ENCODE measurements around the gene ZMIZ1. TPM values are rescaled to one million over a fixed set of nuclear protein-coding genes. Genes with fewer than 3 reads are reported as not detected.
"Not testable (repeated sequence)": the region's sequence is repeated elsewhere in the genome, so short reads cannot be mapped to it uniquely, and the experiment has no call there.

ZMIZ1 gene
- total RNA-seq, 6 experiments from 2014 or later, result 38.6 to 60.3 (median 51.2) TPM

- Mint-ChIP-seq H3K27me3 (ENCODE audit: insufficient read depth) (peaks cover 27% of the 10 kb centered on the region), H3K27ac (no peak overlapping the region), H3K4me3 (no peak overlapping the region), H3K9me3 (no peaks in the 10 kb centered on the region), H3K36me3 (ENCODE audit: low read depth) (no peaks in the 10 kb centered on the region), H3K4me1 (ENCODE audit: low read depth) (no peaks in the 10 kb centered on the region)
- DNase-seq, result no peak
- TF ChIP-seq, protein P1, sequence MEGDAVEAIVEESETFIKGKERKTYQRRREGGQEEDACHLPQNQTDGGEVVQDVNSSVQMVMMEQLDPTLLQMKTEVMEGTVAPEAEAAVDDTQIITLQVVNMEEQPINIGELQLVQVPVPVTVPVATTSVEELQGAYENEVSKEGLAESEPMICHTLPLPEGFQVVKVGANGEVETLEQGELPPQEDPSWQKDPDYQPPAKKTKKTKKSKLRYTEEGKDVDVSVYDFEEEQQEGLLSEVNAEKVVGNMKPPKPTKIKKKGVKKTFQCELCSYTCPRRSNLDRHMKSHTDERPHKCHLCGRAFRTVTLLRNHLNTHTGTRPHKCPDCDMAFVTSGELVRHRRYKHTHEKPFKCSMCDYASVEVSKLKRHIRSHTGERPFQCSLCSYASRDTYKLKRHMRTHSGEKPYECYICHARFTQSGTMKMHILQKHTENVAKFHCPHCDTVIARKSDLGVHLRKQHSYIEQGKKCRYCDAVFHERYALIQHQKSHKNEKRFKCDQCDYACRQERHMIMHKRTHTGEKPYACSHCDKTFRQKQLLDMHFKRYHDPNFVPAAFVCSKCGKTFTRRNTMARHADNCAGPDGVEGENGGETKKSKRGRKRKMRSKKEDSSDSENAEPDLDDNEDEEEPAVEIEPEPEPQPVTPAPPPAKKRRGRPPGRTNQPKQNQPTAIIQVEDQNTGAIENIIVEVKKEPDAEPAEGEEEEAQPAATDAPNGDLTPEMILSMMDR (IDR thresholded peaks at IDR 0.05), result no peak
Observed at GRCh38 chr10:79028451-79029010, 40.2 kb upstream of the ZMIZ1 start.

DNA sequence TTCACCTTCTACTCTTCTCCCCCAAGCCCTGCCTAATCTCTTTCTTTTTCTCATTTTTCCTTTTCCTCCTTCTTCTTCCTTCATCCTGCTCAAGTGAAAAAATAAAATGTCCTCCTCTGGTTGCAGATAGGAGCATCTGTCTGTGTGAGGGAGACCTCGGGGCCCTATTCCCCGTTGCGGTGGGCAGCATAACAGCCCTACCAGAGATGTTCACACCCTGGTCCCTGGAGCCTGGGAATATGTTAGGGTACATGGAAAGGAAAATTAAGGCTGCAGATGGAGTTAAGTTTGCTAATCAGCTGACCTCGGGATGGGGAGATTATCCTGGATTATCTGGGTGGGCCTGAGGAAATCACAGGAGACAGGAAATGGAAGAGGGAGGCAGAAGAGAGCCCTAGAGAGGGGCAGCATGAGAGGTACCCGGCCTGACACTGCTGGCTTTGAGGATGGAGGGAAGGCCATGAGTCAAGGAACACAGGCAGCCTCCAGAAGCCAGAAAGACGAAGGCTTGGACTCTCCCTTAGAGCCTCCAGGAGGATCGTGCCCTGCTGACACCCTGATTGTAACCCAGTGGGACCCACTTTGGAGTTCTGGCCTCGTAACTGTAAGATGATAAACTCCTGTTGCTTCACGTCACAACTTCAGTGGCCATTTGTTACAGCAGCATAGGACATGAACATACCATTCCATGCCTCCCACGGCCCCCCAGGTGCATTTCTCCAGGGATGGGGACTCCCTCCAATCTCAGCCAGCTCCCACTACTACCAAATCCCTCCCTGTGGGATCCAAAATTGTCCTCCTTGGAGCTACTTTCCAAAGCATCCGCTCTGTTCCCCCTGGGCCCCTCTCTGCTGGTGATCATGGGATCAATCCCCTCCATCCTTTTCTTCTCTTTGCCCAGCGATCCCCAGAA, 39.0 kb upstream of the ZMIZ1 start:
- Mint-ChIP-seq H3K27ac (no peak overlapping the region), H3K36me3 (ENCODE audit: low read depth) (no peaks in the 10 kb centered on the region), H3K4me1 (ENCODE audit: low read depth) (no peaks in the 10 kb centered on the region), H3K27me3 (ENCODE audit: insufficient read depth) (peaks cover 34% of the 10 kb centered on the region), H3K4me3 (no peak overlapping the region), H3K9me3 (no peaks in the 10 kb centered on the region)
- TF ChIP-seq, protein P1 (IDR thresholded peaks at IDR 0.05), result no peak
- DNase-seq, result no peak

DNA sequence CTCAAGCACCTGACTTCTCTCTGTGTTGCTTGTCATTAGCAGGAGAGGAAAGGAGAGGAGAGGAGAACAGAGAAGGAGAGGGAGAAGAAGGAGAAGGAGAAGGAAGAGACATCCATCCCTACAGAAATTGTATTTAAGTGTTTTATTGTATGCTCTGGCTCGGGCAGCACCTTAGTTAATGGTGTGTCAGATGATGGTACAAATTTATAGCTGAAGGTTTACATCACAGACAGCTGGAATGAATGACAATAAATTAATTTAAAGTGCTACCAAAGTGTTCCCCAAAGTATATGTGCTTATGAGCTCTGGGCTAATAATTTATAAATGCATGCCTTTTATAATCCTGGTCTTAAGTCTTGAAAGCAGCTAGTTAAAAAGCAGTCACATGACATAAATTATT, 38.1 kb upstream of the ZMIZ1 start:
- no peaks in the 10 kb centered on the region for H3K36me3 Mint-ChIP-seq (ENCODE audit: low read depth)
- no peak for DNase-seq
- H3K4me3 Mint-ChIP-seq, result no peak overlapping the region
- TF ChIP-seq, protein P1 (IDR thresholded peaks at IDR 0.05), result no peak
- no peak overlapping the region for H3K27ac Mint-ChIP-seq
- peaks cover 42% of the 10 kb centered on the region for H3K27me3 Mint-ChIP-seq (ENCODE audit: insufficient read depth)
- H3K9me3 Mint-ChIP-seq, result no peaks in the 10 kb centered on the region
- H3K4me1 Mint-ChIP-seq (ENCODE audit: low read depth), result no peaks in the 10 kb centered on the region

DNA sequence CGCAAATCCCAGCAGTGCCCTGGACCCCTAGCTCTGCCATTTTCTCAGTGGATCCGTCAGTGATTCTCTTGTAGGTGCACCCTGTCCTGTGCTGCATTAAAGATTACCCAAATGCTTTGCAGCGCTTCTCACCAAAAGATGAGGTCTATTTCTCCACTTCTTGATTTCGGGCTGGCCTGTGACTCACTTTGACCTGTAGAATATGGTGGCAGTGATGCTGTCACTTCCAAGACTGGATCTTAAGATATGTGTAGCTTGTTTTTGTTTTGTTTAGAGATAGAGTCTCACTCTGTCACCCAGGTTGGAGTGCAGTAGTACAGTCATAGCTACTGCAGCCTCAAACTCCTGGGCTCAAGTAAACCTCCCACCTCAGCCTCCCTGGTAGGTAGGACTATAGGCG, 37.0 kb upstream of the ZMIZ1 start:
- no peak for DNase-seq
- Mint-ChIP-seq H3K27me3 (ENCODE audit: insufficient read depth) (peaks cover 40% of the 10 kb centered on the region), H3K9me3 (no peaks in the 10 kb centered on the region), H3K36me3 (ENCODE audit: low read depth) (no peaks in the 10 kb centered on the region), H3K4me3 (no peak overlapping the region), H3K27ac (no peak overlapping the region), H3K4me1 (ENCODE audit: low read depth) (no peaks in the 10 kb centered on the region)
- TF ChIP-seq, protein P1 (IDR thresholded peaks at IDR 0.05), result no peak

- Mint-ChIP-seq H3K9me3 (no peaks in the 10 kb centered on the region), H3K4me3 (no peak overlapping the region), H3K4me1 (ENCODE audit: low read depth) (no peaks in the 10 kb centered on the region), H3K27ac (no peak overlapping the region), H3K36me3 (ENCODE audit: low read depth) (no peaks in the 10 kb centered on the region), H3K27me3 (ENCODE audit: insufficient read depth) (peaks cover 28% of the 10 kb centered on the region)
- DNase-seq, result no peak
- TF ChIP-seq, protein P1 (IDR thresholded peaks at IDR 0.05), result no peak
Observed at GRCh38 chr10:79034271-79034876, 34.4 kb upstream of the ZMIZ1 start.

- H3K9me3 Mint-ChIP-seq; H3K36me3 Mint-ChIP-seq (ENCODE audit: low read depth); H3K27ac Mint-ChIP-seq; DNase-seq; H3K4me1 Mint-ChIP-seq (ENCODE audit: low read depth); H3K4me3 Mint-ChIP-seq: not testable (repeated sequence)
- H3K27me3 Mint-ChIP-seq (ENCODE audit: insufficient read depth), result peaks cover 33% of the 10 kb centered on the region
Observed at GRCh38 chr10:79036416-79036815, 32.4 kb upstream of the ZMIZ1 start.

Data from HFFc6 (cell line).